CD4-positive, alpha-beta T cell treated with Interleukin-6 at 100 ng/mL for 8 hours (primary cell): Measurements from ENCODE around the gene RCOR1.

Source experiments
- DNase-seq: peaks from one replicate; pipeline ENCODE4 v3.0.0-alpha.2; 2020; ENCODE audit warnings: mixed read lengths, low spot score

RCOR1 gene

GRCh38 chr14:102678394-102678793, 85.9 kb downstream of the RCOR1 start:
- no peak for DNase-seq

- no peak for DNase-seq
These were observed 91.2 kb downstream of the RCOR1 start for GRCh38 chr14:102683399-102684297.

- DNase-seq, result no peak
These were observed 91.8 kb downstream of the RCOR1 start for GRCh38 chr14:102684298-102684663.

- no peak for DNase-seq
These were observed 93.8 kb downstream of the RCOR1 start for GRCh38 chr14:102686196-102686801.

- no peak for DNase-seq
These were observed 95.8 kb downstream of the RCOR1 start for GRCh38 chr14:102688290-102688689.

- no peak for DNase-seq
These were observed 98.2 kb downstream of the RCOR1 start for GRCh38 chr14:102690509-102691286.

- no peak for DNase-seq
These were observed 99.3 kb downstream of the RCOR1 start for GRCh38 chr14:102691763-102692162.

GRCh38 chr14:102692334-102692733, 99.9 kb downstream of the RCOR1 start:
- no peak for DNase-seq

GRCh38 chr14:102693006-102693755, 100.7 kb downstream of the RCOR1 start:
- no peak for DNase-seq

- peak; percentile 56 for DNase-seq
These were observed 102.2 kb downstream of the RCOR1 start for GRCh38 chr14:102694530-102695166.

GRCh38 chr14:102695167-102695555, 102.7 kb downstream of the RCOR1 start:
- no peak for DNase-seq

GRCh38 chr14:102696332-102696731, 103.9 kb downstream of the RCOR1 start:
- DNase-seq, result no peak

GRCh38 chr14:102696856-102697495, 104.5 kb downstream of the RCOR1 start:
- DNase-seq, result no peak

GRCh38 chr14:102697501-102697900, 105.1 kb downstream of the RCOR1 start:
- DNase-seq, result no peak

GRCh38 chr14:102699416-102700110, 107.1 kb downstream of the RCOR1 start:
- no peak for DNase-seq

GRCh38 chr14:102708494-102708893, 116.0 kb downstream of the RCOR1 start:
- no peak for DNase-seq

GRCh38 chr14:102711207-102711606, 118.8 kb downstream of the RCOR1 start:
- DNase-seq, result no peak

- DNase-seq, result no peak
These were observed 119.5 kb downstream of the RCOR1 start for GRCh38 chr14:102711946-102712345.

- DNase-seq, result no peak
These were observed 124.8 kb downstream of the RCOR1 start for GRCh38 chr14:102717276-102717675.

- no peak for DNase-seq
These were observed 130.2 kb downstream of the RCOR1 start for GRCh38 chr14:102722646-102723045.
